GM23338 (cell line): Measurements from ENCODE around the gene AXL. TPM values are rescaled to one million over a fixed set of nuclear protein-coding genes. Genes with fewer than 3 reads are reported as not detected.

Experiments used
- ETS1 ChIP-seq: IDR thresholded peaks from 2 replicates; pipeline ENCODE4 v1.6.1; 2016; ENCODE audit warnings: antibody characterized with exemption
- EZH2 ChIP-seq: fragments of 200-600 bp; sonication (generic); IDR thresholded peaks from one replicate; pipeline ENCODE4 v1.8.0; 2017; ENCODE audit warnings: antibody characterized with exemption, mild to moderate bottlenecking, low read depth; ENCODE audit not compliant: unreplicated experiment
- EZH2phosphoT487 ChIP-seq: fragments of 200-600 bp; sonication (generic); IDR thresholded peaks from one replicate; pipeline ENCODE4 v1.8.1; 2018; ENCODE audit warnings: antibody characterized with exemption; ENCODE audit not compliant: unreplicated experiment
- JUNB ChIP-seq: IDR thresholded peaks from one replicate; pipeline ENCODE4 v1.6.1; 2016; ENCODE audit warnings: antibody characterized with exemption; ENCODE audit not compliant: unreplicated experiment
- REST ChIP-seq: IDR thresholded peaks from one replicate; pipeline ENCODE4 v1.6.1; 2018; ENCODE audit warnings: antibody characterized with exemption; ENCODE audit not compliant: unreplicated experiment
- ZNF462 ChIP-seq: fragments of 250-450 bp; sonication (Bioruptor Pico); IDR thresholded peaks from 2 replicates; pipeline ENCODE4 v1.5.0; 2020; ENCODE audit warnings: mild to moderate bottlenecking, moderate library complexity
- polyA plus RNA-seq: library from polyadenylated mRNA; unstranded; fragments of >200 nt; fragmentation: Nextera tagmentation; extraction: Ambion mirVana; gene quantifications from 2 replicates; pipeline ENCODE4 v1.2.1, GENCODE V29; 2016
- total RNA-seq: library from RNA; depleted of rRNA; stranded (reverse); fragments of >200 nt; shearing (Covaris generic); gene quantifications from 2 replicates; pipeline ENCODE4 v1.2.3, GENCODE V29; 2014

AXL gene
- total and polyA plus RNA-seq, 2 experiments from 2014 or later = 9.0 to 28.4 TPM

GRCh38 chr19:41303954-41304353, 84.9 kb downstream of the AXL start (continued):
- no peak for TF ChIP-seq ZNF462 (CRISPR knock-in tag)
- no peak for TF ChIP-seq EZH2phosphoT487
- no peak for TF ChIP-seq EZH2
- TF ChIP-seq JUNB = no peak
- TF ChIP-seq REST = no peak
- no peak for TF ChIP-seq ETS1
